Activated CD8-positive, alpha-beta T cell treated with anti-CD3 and anti-CD28 coated beads, Interleukin-2, amount 10 ng/mL, durations not matched to agents 7 days and 5 days (primary cell): ENCODE measurements around the gene UQCC2. TPM values are rescaled to one million over a fixed set of nuclear protein-coding genes. Genes with fewer than 3 reads are reported as not detected.

ENCODE experiments used
- ATAC-seq: fragments of 150-1000 bp; cut with Tn5 transposase; one replicate; pipeline ENCODE4 v1.10.0; 2021; ENCODE audit warnings: moderate library complexity
- CTCF ChIA-PET: fragments of 350-600 bp; sonication (Branson Sonifier 250); formaldehyde crosslinking; loops from one replicate; lab custom pipeline; 2021; ENCODE audit warnings: antibody characterized with exemption; lab: Charles Lee
- POLR2A ChIA-PET: fragments of 350-600 bp; sonication (Branson Sonifier 250); formaldehyde crosslinking; loops from one replicate; lab custom pipeline; 2021; ENCODE audit warnings: antibody characterized with exemption; lab: Charles Lee
- DNase-seq: peaks from one replicate; pipeline ENCODE4 v3.0.0-alpha.2; 2020
- H3K27ac Mint-ChIP-seq: one replicate; pipeline ENCODE4 v1.8.0; 2021; ENCODE audit warnings: mild to moderate bottlenecking, mixed read lengths
- H3K27me3 Mint-ChIP-seq: one replicate; pipeline ENCODE4 v1.8.0; 2021; ENCODE audit warnings: low read depth, mixed read lengths
- H3K36me3 Mint-ChIP-seq: one replicate; pipeline ENCODE4 v1.8.0; 2021; ENCODE audit warnings: low read depth, mixed read lengths
- H3K4me1 Mint-ChIP-seq: one replicate; pipeline ENCODE4 v1.8.0; 2021; ENCODE audit warnings: low read depth, mixed read lengths
- H3K4me3 Mint-ChIP-seq: one replicate; pipeline ENCODE4 v1.8.0; 2021; ENCODE audit warnings: mild to moderate bottlenecking, mixed read lengths
- H3K9me3 Mint-ChIP-seq: one replicate; pipeline ENCODE4 v1.8.0; 2022; ENCODE audit warnings: mixed read lengths; ENCODE audit not compliant: insufficient read depth
- total RNA-seq, 2 experiments: library from RNA; stranded (reverse); gene quantifications; one replicate each; pipeline ENCODE4 v1.2.3, GENCODE V29; 2021

Gene UQCC2
- total RNA-seq, 2 experiments from 2014 or later: 88.1 to 89.6 TPM

GRCh38 chr6:33710296-33711121, 991 bp downstream of the UQCC2 start:
- peaks cover 37% of the 10 kb centered on the region for H3K36me3 Mint-ChIP-seq
- peak overlapping the region; percentile 98 for H3K27ac Mint-ChIP-seq
- CTCF ChIA-PET: interaction anchor here (0.7 to 4.0 kb wide), 36 partner anchors 8 to 513 kb away, joined by 3 to 51 read pairs (median 6); no protein-coding TSS in a partner anchor
- peak overlapping the region; percentile 96 for H3K4me3 Mint-ChIP-seq
- no peaks in the 10 kb centered on the region for H3K9me3 Mint-ChIP-seq
- POLR2A ChIA-PET: interaction anchor here (0.9 to 1.8 kb wide), 12 partner anchors 8 to 739 kb away, joined by 3 to 9 read pairs (median 5); partner anchors contain the start of genes BAK1 and LEMD2
- no peak for DNase-seq
- peaks cover 47% of the 10 kb centered on the region for H3K4me1 Mint-ChIP-seq
- no peak for ATAC-seq
- H3K27me3 Mint-ChIP-seq: peaks cover 7% of the 10 kb centered on the region

DNA sequence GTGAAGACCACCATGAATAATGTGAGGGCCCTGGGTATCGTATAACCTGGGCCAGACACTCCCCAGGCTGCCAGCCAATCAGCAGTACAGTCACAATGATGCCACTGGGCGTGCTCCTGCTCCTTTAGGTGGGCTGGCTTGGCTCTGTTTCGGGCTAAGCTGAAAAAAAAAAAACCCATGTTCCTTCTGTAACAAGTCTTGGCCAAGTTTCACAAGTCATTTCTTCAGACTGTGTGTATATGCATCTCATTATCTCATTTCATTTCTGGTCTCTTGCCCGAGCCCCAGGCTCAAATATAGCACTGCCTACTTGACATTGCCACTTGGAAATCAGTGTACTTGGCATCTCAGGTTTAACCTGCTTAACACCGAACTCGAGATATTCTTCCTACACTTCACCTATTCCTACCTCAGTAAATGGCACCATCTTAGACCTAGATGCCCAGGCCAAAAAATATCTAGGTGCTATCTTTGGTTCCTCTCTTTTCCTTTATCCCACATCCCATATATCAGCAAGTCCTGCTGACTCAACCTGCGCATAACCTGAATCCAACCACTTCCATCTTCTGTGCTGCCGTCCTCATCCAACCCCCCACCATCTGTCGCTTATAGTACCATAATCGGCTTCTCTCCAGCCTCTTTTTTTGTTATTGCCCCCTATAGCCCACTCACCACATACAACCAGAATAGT, 1.8 kb downstream of the UQCC2 start:
- Mint-ChIP-seq H3K36me3 (peaks cover 37% of the 10 kb centered on the region), H3K4me3 (no peak overlapping the region), H3K9me3 (no peaks in the 10 kb centered on the region), H3K4me1 (peaks cover 47% of the 10 kb centered on the region), H3K27me3 (peaks cover 7% of the 10 kb centered on the region), H3K27ac (no peak overlapping the region)
- CTCF ChIA-PET: interaction anchor here (1.3 to 4.0 kb wide), 5 partner anchors 9 to 123 kb away, joined by 3 to 51 read pairs (median 4); no protein-coding TSS in a partner anchor
- ATAC-seq (no peak), DNase-seq (no peak)
- POLR2A ChIA-PET: no interaction called here

- ChIA-PET CTCF (interaction anchor here (0.9 to 4.0 kb wide), 5 partner anchors 8 to 124 kb away, joined by 3 to 51 read pairs (median 4); no protein-coding TSS in a partner anchor), POLR2A (interaction anchor here (0.6 kb wide), 1 partner anchor 130 kb away, joined by 3 read pairs; no protein-coding TSS in a partner anchor)
- DNase-seq (no peak), ATAC-seq (no peak)
- Mint-ChIP-seq H3K4me3 (no peak overlapping the region), H3K9me3 (no peaks in the 10 kb centered on the region), H3K36me3 (peaks cover 40% of the 10 kb centered on the region), H3K27ac (no peak overlapping the region), H3K27me3 (peaks cover 4% of the 10 kb centered on the region), H3K4me1 (peaks cover 47% of the 10 kb centered on the region)
These were observed 2.8 kb downstream of the UQCC2 start for GRCh38 chr6:33708516-33709204.

DNA sequence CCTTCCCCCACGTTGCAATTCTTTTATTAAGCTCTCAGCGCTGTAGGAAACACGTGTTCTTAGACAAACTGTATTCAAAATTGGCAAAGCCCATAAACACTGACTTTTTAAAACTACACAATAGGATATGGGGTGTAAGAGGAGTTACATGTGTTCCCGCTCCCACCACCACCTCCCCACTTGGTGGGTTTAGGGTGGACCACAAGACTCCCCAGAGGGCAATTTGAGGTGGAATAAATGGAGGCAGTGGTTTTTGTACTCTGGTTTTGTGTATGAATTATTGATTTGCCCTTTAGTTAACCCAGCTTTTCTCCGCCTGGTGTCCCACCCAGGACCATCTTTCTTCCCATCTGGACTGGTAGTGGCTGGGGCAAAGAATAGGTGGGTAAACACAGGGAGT, 3.7 kb downstream of the UQCC2 start:
- no peak overlapping the region for H3K4me3 Mint-ChIP-seq
- CTCF ChIA-PET: interaction anchor here (1.8 kb wide), 1 partner anchor 14 kb away, joined by 4 read pairs; no protein-coding TSS in a partner anchor
- no peak for DNase-seq
- H3K27ac Mint-ChIP-seq: no peak overlapping the region
- H3K9me3 Mint-ChIP-seq: no peaks in the 10 kb centered on the region
- ATAC-seq: no peak
- H3K27me3 Mint-ChIP-seq: no peaks in the 10 kb centered on the region
- POLR2A ChIA-PET: no interaction called here
- H3K36me3 Mint-ChIP-seq: peaks cover 43% of the 10 kb centered on the region
- H3K4me1 Mint-ChIP-seq: peaks cover 49% of the 10 kb centered on the region

DNA sequence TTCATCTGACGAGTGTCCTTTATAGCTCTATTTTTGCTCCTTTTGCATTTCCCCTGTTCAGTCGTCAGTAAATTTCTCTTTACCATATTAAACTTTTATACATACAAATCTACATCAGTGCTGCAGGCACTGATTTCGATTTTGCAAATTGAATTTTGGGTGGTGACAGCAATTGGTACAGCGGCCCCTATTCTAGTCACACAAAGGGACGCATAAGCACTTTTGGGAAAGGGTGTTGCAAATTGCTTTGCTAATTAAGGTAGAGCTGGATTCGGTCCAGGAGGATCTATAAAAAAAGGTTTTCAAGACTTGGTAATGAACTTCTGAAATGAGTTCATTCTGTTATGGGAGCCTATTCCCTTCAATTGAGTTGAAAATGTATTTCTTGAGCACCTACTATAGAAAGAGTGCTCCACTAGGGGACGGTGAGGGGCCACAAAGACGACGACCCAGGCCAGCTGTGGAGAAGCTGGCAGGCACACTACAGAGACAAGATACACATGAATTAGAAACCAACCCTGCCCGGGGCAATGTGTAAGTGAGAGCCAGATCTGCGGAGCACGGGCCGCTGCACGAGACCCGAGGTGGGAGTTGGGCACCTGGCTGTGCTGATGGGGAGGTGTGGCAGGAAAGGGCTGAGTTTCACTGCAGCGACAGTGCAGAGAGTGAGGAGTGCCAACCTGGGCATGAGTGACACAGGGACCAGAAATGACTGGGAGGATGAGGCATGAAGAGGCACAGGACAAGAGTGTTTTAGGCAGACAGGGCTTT, 5.4 kb downstream of the UQCC2 start:
- POLR2A ChIA-PET: interaction anchor here (1.2 kb wide), 1 partner anchor 85 kb away, joined by 3 read pairs; the partner anchor contains the start of gene ITPR3
- peaks cover 48% of the 10 kb centered on the region for H3K36me3 Mint-ChIP-seq

DNA sequence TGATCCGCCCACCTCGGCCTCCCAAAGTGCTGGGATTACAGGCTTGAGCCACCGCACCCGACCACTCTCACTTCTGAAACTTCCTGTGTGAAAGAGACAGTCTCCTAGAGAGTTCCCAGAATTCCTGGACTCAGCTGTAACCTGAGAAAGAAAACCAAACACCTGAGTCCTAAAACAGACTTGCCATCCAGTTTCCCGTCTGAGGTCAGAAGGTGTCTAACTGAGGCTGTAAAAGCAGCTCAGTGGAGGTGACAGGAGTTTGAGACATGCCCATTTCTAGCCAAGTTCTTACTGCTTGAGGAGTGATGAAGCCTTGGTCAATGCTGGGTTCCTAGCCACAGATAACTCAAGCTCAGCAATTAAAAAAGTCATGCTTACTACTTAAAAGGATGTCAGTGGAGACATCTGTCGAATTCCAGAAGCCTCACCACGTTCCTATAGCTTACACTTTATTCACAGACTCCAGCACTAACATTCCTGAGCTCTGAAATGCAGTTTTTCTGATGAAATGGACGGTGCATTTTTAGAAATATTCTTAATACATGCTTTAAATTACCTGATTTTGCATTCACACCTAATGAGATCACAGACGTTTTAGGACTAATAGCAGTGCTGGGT, 6.1 kb downstream of the UQCC2 start:
- no peak for DNase-seq
- H3K9me3 Mint-ChIP-seq: no peaks in the 10 kb centered on the region
- no peak for ATAC-seq
- H3K4me1 Mint-ChIP-seq: peaks cover 39% of the 10 kb centered on the region
- H3K27ac Mint-ChIP-seq: no peak overlapping the region
- H3K36me3 Mint-ChIP-seq: peaks cover 49% of the 10 kb centered on the region
- POLR2A ChIA-PET: no interaction called here
- CTCF ChIA-PET: interaction anchor here (0.8 to 1.4 kb wide), 3 partner anchors 8 to 56 kb away, joined by 3 to 5 read pairs (median 3); no protein-coding TSS in a partner anchor
- H3K4me3 Mint-ChIP-seq: no peak overlapping the region
- H3K27me3 Mint-ChIP-seq: no peaks in the 10 kb centered on the region

More for the DNA sequence above, 5.4 kb downstream of the UQCC2 start:
- ATAC-seq (no peak), DNase-seq (no peak)
- Mint-ChIP-seq H3K27ac (no peak overlapping the region), H3K27me3 (no peaks in the 10 kb centered on the region), H3K4me1 (peaks cover 43% of the 10 kb centered on the region), H3K4me3 (no peak overlapping the region), H3K9me3 (no peaks in the 10 kb centered on the region)
- CTCF ChIA-PET: interaction anchor here (0.8 to 1.4 kb wide), 3 partner anchors 9 to 56 kb away, joined by 3 to 5 read pairs (median 3); no protein-coding TSS in a partner anchor

GRCh38 chr6:33704215-33705066, 7.1 kb downstream of the UQCC2 start:
- ATAC-seq: no peak
- ChIA-PET POLR2A (no interaction called here), CTCF (interaction anchor here (1.4 kb wide), 1 partner anchor 7 kb away, joined by 5 read pairs; no protein-coding TSS in a partner anchor)
- Mint-ChIP-seq H3K4me1 (peaks cover 40% of the 10 kb centered on the region), H3K9me3 (no peaks in the 10 kb centered on the region), H3K4me3 (no peak overlapping the region), H3K27ac (peak overlapping the region; percentile 13), H3K36me3 (peaks cover 47% of the 10 kb centered on the region), H3K27me3 (no peaks in the 10 kb centered on the region)
- DNase-seq: no peak

GRCh38 chr6:33702345-33702977, 9.0 kb downstream of the UQCC2 start:
- Mint-ChIP-seq H3K27me3 (no peaks in the 10 kb centered on the region), H3K36me3 (peaks cover 43% of the 10 kb centered on the region), H3K4me1 (peaks cover 35% of the 10 kb centered on the region), H3K9me3 (no peaks in the 10 kb centered on the region), H3K27ac (peak overlapping the region; percentile 59), H3K4me3 (no peak overlapping the region)
- POLR2A ChIA-PET: interaction anchor here (1.0 kb wide), 1 partner anchor 9 kb away, joined by 4 read pairs; the partner anchor contains the start of gene UQCC2
- DNase-seq (peak; percentile 48), ATAC-seq (peak; percentile 57)
- CTCF ChIA-PET: interaction anchor here (0.8 to 2.7 kb wide), 7 partner anchors 9 to 123 kb away, joined by 3 to 44 read pairs (median 8); partner anchors contain the start of genes BAK1 and UQCC2

DNA sequence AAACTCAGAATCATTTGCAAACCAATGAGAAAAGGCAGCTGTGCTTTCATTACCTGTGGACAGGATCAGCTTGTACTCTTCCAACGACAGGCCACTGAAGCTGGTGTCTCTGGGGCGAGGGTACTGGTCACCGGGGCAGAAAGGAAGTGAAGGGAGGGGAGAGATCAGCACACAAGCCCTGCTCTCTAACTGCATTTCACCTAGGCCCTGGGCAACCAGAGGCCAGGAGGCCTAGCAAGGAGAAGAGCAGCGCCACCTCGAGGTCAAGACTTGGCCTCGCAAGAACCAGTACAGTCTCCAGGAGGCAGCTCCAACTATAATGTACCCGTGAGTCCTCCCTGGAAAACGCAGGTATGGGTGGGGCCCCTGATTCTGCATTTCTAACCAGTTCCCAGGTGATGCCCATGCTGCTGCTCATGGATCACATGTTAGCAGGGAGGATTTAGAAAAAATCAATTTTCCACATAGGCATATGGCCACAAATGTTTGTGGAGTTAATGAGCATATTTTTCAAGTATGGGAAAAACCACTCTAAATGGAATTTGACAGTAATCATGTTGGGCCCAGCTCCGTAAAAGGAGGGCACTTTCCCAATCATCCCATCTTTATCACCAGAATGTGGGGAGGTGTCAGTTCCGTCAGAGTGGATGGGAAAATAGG, 11.0 kb downstream of the UQCC2 start:
- ChIA-PET CTCF (interaction anchor here (0.6 to 2.7 kb wide), 36 partner anchors 10 to 270 kb away, joined by 3 to 51 read pairs (median 4); partner anchors contain the start of genes BAK1, ITPR3 and UQCC2), POLR2A (interaction anchor here (0.6 to 2.0 kb wide), 4 partner anchors 11 to 1965 kb away, joined by 3 to 7 read pairs (median 4); partner anchors contain the start of genes ITPR3 and UQCC2)
- DNase-seq (peak; percentile 87), ATAC-seq (peak; percentile 76)
- no peaks in the 10 kb centered on the region for H3K27me3 Mint-ChIP-seq
- H3K27ac Mint-ChIP-seq: peak overlapping the region; percentile 40
- no peaks in the 10 kb centered on the region for H3K9me3 Mint-ChIP-seq
- H3K4me1 Mint-ChIP-seq: peaks cover 49% of the 10 kb centered on the region
- peaks cover 54% of the 10 kb centered on the region for H3K36me3 Mint-ChIP-seq
- H3K4me3 Mint-ChIP-seq: no peak overlapping the region
